ENCODE measurements around the gene C1QTNF2. TPM values are rescaled to one million over a fixed set of nuclear protein-coding genes. Genes with fewer than 3 reads are reported as not detected.

The C1QTNF2 gene
- total RNA-seq, result 1 to 10 TPM in 1 of 3 donors, under 1 TPM in 2; 0.43 to 1.5 (median 0.89) TPM
- long read RNA-seq, donor 1, partial matches to known transcripts, result 0 of 4 reads
- long read RNA-seq, donor 1, other reads (novel, unspliced or antisense), result 0 of 4 reads
- long read RNA-seq, donor 2, result 0 reads

- Histone ChIP-seq H3K4me3 (peak within 1 kb of the TSS; percentile 13), H3K4me1 (ENCODE audit: low read depth) (peaks cover 14% of the 10 kb centered on the region), H3K9me3 (no peaks in the 10 kb centered on the region), H3K36me3 (ENCODE audit: low read depth) (no peaks in the 10 kb centered on the region)
- TF ChIP-seq CTCF (IDR thresholded peaks at IDR 0.05), result no peak
- intact Hi-C loops (cut with DNase I, micrococcal nuclease), result no loop called here
- DNase-seq (peak; percentile 68 to 78 (median 71)), ATAC-seq (peak; percentile 80)
Observed at GRCh38 chr5:160369990-160370712, at the start of gene C1QTNF2. Gene C1QTNF2 (minus strand): TSS chr5:160370626. CDS start chr5:160355011, 15,615 bp downstream.

GRCh38 chr5:160420331-160420610 lies 49.8 kb upstream of the C1QTNF2 start:
- Histone ChIP-seq H3K9me3 (no peaks in the 10 kb centered on the region), H3K36me3 (ENCODE audit: low read depth) (no peaks in the 10 kb centered on the region), H3K4me1 (ENCODE audit: low read depth) (peaks cover 12% of the 10 kb centered on the region), H3K4me3 (no peak overlapping the region)
- DNase-seq, result no peak
- ATAC-seq, result no peak
- intact Hi-C loops (cut with DNase I, micrococcal nuclease), result no loop called here
- TF ChIP-seq CTCF (IDR thresholded peaks at IDR 0.05), result no peak

- ATAC-seq (no peak), DNase-seq (no peak)
- Histone ChIP-seq H3K9me3 (no peaks in the 10 kb centered on the region), H3K36me3 (ENCODE audit: low read depth) (no peaks in the 10 kb centered on the region), H3K4me3 (peak overlapping the region; percentile 69), H3K4me1 (ENCODE audit: low read depth) (peaks cover 12% of the 10 kb centered on the region)
- no peak for TF ChIP-seq CTCF (IDR thresholded peaks at IDR 0.05)
- intact Hi-C loops (cut with DNase I, micrococcal nuclease), result no loop called here
Observed at GRCh38 chr5:160419458-160420330, 49.3 kb upstream of the C1QTNF2 start.

- intact Hi-C loops (cut with DNase I, micrococcal nuclease), result no loop called here
Observed at GRCh38 chr5:160418561-160419457, 48.4 kb upstream of the C1QTNF2 start, which contains the start of gene SLU7. Gene SLU7 (minus strand): TSS chr5:160419081. CDS start chr5:160415294, 3,787 bp downstream.

More at GRCh38 chr5:160418561-160419457, 48.4 kb upstream of the C1QTNF2 start, which contains the start of gene SLU7:
- H3K4me1 ChIP-seq (ENCODE audit: low read depth), result peaks cover 12% of the 10 kb centered on the region
- H3K36me3 ChIP-seq (ENCODE audit: low read depth), result peaks cover 7% of the 10 kb centered on the region
- ATAC-seq (peak; percentile 92), DNase-seq (peak; percentile 94 to 96 (median 95))
- no peak for TF ChIP-seq CTCF (IDR thresholded peaks at IDR 0.05)
- peak within 1 kb of the TSS; percentile 69 for H3K4me3 ChIP-seq
- no peaks in the 10 kb centered on the region for H3K9me3 ChIP-seq
